GM12878 (cell line): ENCODE data around the gene RAMACL. TPM values are rescaled to one million over a fixed set of nuclear protein-coding genes. Genes with fewer than 3 reads are reported as not detected.

Source experiments
- ATAC-seq: fragments of 200-7000 bp; cut with Tn5 transposase; 3 replicates; pipeline ENCODE4 v1.9.1; 2020; ENCODE audit warnings: mild to moderate bottlenecking, moderate library complexity
- BruUV-seq: library from RNA; stranded (reverse); fragments of 400-500 nt; replicated peaks from 2 replicates; lab custom pipeline; 2021; lab: Mats Ljungman, UMichigan
- CTCF ChIA-PET: fragments of 300-600 bp; sonication (Branson Sonifier 250); formaldehyde crosslinking; extraction: SDS; loops from one replicate; lab custom pipeline; 2021; ENCODE audit warnings: inconsistent platforms; lab: Yijun Ruan, JAX
- POLR2A ChIA-PET: fragments of 350-600 bp; formaldehyde crosslinking; extraction: SDS; loops from one replicate; lab custom pipeline; 2021; ENCODE audit warnings: inconsistent platforms; lab: Charles Lee
- RAD21 ChIA-PET: fragments of 300-600 bp; sonication (Branson Sonifier 250); formaldehyde crosslinking; loops from one replicate; lab custom pipeline; 2023; ENCODE audit warnings: antibody characterized with exemption; ENCODE audit not compliant: unreplicated experiment; lab: Charles Lee
- SMC1A ChIA-PET: fragments of 300-600 bp; sonication (Branson Sonifier 250); formaldehyde crosslinking; loops from one replicate; lab custom pipeline; 2023; ENCODE audit not compliant: unreplicated experiment, uncharacterized antibody; lab: Charles Lee
- DNase-seq: peaks from one replicate; pipeline ENCODE4 v3.0.0-alpha.2; 2011; ENCODE audit warnings: low read depth, low spot score
- FAIRE-seq: peaks from 3 replicates; lab custom pipeline; 2011; peaks lifted over from hg19 to GRCh38; lab: Jason Lieb, UNC
- H2AFZ ChIP-seq: 2 replicates; pipeline ENCODE4 v1.6.0; 2011; ENCODE audit warnings: low read depth, low read length, control low read depth; ENCODE audit not compliant: control insufficient read depth
- H3K27ac ChIP-seq: 2 replicates; pipeline ENCODE4 v1.5.1; 2011; ENCODE audit warnings: control low read depth; ENCODE audit not compliant: control insufficient read depth, insufficient read depth
- H3K27me3 ChIP-seq, 2 experiments: replicated peaks in 1 of 2; 2 replicates each; pipeline versions ENCODE4 v1.6.0 to v1.6.1; 2011; ENCODE audit warnings: low read length in 1 of 2; ENCODE audit not compliant: control insufficient read depth in 2 of 2, insufficient read depth in 2 of 2
- H3K36me3 ChIP-seq, 2 experiments: 2 replicates each; pipeline ENCODE4 v1.5.1; 2011; ENCODE audit warnings: low read length in 1 of 2; ENCODE audit not compliant: control insufficient read depth in 2 of 2, insufficient read depth in 2 of 2
- H3K4me1 ChIP-seq: 2 replicates; pipeline ENCODE4 v1.6.1; 2011; ENCODE audit warnings: mild to moderate bottlenecking, low read length, moderate library complexity, mixed read lengths; ENCODE audit not compliant: control insufficient read depth, insufficient read depth
- H3K4me2 ChIP-seq: 2 replicates; pipeline ENCODE4 v1.6.0; 2011; ENCODE audit warnings: control low read depth; ENCODE audit not compliant: control insufficient read depth, insufficient read depth
- H3K4me3 ChIP-seq: fragments of 200-600 bp; sonication (generic); 2 replicates; pipeline ENCODE4 v1.5.1; 2016
- H3K79me2 ChIP-seq: 2 replicates; pipeline ENCODE4 v1.6.0; 2011; ENCODE audit warnings: low read length; ENCODE audit not compliant: control insufficient read depth, insufficient read depth
- H3K9ac ChIP-seq: 2 replicates; pipeline ENCODE4 v1.8.0; 2011; ENCODE audit warnings: low read length, control low read depth, mixed read lengths; ENCODE audit not compliant: control insufficient read depth, insufficient read depth
- H3K9me3 ChIP-seq: replicated peaks from 3 replicates; pipeline ENCODE4 v1.5.1; 2011; ENCODE audit warnings: mild to moderate bottlenecking, low read length; ENCODE audit not compliant: control insufficient read depth, insufficient read depth
- H4K20me1 ChIP-seq: 2 replicates; pipeline ENCODE4 v1.6.0; 2011; ENCODE audit not compliant: control insufficient read depth, insufficient read depth
- EGR1 ChIP-seq, 2 experiments: IDR thresholded peaks; 1 replicate in 1 of 2; 2 replicates in 1 of 2; pipeline ENCODE4 v1.6.1; 2011 to 2012; ENCODE audit warnings: low read depth in 2 of 2, low read length in 2 of 2, borderline replicate concordance in 1 of 2, mild to moderate bottlenecking in 1 of 2, moderate library complexity in 1 of 2
- GATAD2B ChIP-seq: fragments of 450-650 bp; conservative IDR thresholded peaks from 2 replicates; pipeline ENCODE4 v1.6.1; 2017; ENCODE audit warnings: low read depth, mild to moderate bottlenecking, moderate library complexity
- STAT3 ChIP-seq: IDR thresholded peaks from 2 replicates; pipeline ENCODE4 v1.6.1; 2011; ENCODE audit warnings: low read depth, low read length, improper control_type of control experiment
- WGBS: methylation state at CpG from one replicate; pipeline ENCODE4 v1.1.6; 2016; ENCODE audit warnings: low lambda C conversion rate; ENCODE audit not compliant: insufficient replicate concordance, insufficient coverage; ENCODE audit errors: missing lambda C conversion rate; 5-methylcytosine and 5-hydroxymethylcytosine counted together
- in situ Hi-C: fragments of 300-500 bp; cut with MboI; formaldehyde crosslinking; loops from 9 replicates; pipeline ENCODE4 v1.14.3; 2018; ENCODE audit warnings: mixed read lengths
- intact Hi-C: fragments of 100-400 bp; cut with micrococcal nuclease; formaldehyde crosslinking; loops from one replicate; pipeline ENCODE4 v1.14.2; 2022; ENCODE audit not compliant: unreplicated experiment
- polyA plus RNA-seq, 11 experiments: library from polyadenylated mRNA; depleted of rRNA in 4 of 11; unstranded in 6 of 11; stranded (reverse) in 5 of 11; fragments of >200 nt; fragmentation: Nextera tagmentation in 4 of 11; fragmentation: Illumina TruSeq in 1 of 11; extraction: Ambion mirVana in 4 of 11; extraction: Trizol in 1 of 11; gene quantifications; 1 replicate in 1 of 11; 2 replicates in 10 of 11; pipeline versions ENCODE4 v1.2.1 to v1.2.3, GENCODE V29; 2011 to 2016; ENCODE audit warnings: inconsistent platforms in 2 of 11, missing spikeins in 2 of 11, low read depth in 1 of 11
- total RNA-seq, 4 experiments: library from RNA; depleted of rRNA in 3 of 4; stranded (reverse); fragments of >200 nt in 3 of 4; fragmentation: Illumina TruSeq in 1 of 4; extraction: Trizol in 1 of 4; gene quantifications; 2 replicates each; pipeline versions ENCODE4 v1.2.1 to v1.2.3, GENCODE V29; 2013 to 2021
- TF ChIP-seq, protein P1 (sequence below): fragments of 450-650 bp; formaldehyde crosslinking; IDR thresholded peaks from 2 replicates; pipeline ENCODE4 v1.5.0; 2022; ENCODE audit warnings: mild to moderate bottlenecking, missing genetic modification characterization

The RAMACL gene
- total and polyA plus RNA-seq, 10 of the 15 experiments (the other 5 are each of a cell fraction or from before 2014, with no cell fraction given): 0.09 to 1.3 (median 0.31) TPM; not detected in 1

DNA sequence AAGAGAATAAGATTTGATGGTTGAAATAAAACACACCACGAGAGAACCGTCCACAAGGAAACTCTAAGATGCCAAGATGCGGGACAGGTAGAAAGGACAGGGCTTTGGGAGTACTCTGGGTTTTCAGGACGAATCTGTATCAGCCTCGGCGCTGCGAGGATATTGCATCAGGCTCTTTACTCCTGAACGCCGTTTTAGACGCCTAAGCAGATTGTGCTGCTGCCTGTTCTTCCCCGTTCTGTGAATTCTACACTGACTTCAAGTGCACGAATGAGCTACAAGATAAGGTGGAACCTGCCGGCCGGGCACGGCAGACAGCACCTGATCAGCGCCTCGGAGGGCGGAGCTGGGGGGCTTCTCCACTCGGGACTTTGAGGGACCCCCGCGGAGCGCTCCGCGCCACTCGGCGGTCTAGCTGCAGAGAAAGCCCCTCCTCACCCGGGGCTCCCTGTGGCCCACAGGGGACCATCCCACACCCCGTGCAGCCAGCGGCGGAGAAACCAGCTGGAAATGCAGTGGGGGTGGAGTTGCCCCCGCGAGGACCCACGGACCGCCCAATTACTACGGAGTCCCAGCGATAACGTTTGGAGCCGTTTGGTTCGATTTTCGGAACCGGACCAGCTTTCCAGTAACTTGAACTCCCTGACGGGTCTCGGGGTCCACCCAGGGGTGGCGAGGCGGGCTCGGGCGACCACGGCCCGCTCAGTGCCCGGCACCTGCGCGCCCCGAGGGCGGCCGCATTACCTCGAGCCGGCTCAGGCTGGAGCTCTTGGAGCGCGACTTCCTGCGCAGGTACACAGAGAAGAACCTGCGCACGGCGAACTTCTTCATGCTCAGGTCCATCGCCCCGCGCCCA, 39.9 kb upstream of the RAMACL start:
- ChIA-PET SMC1A (no interaction called here), RAD21 (no interaction called here), CTCF (no interaction called here), POLR2A (no interaction called here)
- Histone ChIP-seq H3K79me2 (no peaks in the 10 kb centered on the region; the same call in 1 of the 2 replicates), H3K27me3 (peaks cover 3 to 6% of the 10 kb centered on the region in 2 experiments; a peak in 2 of 4 replicates), H3K9ac (peak overlapping the region; percentile 54; the same call in 1 of the 2 replicates), H4K20me1 (no peaks in the 10 kb centered on the region), H3K4me3 (peak overlapping the region; percentile 69; the same call in 1 of the 2 replicates), H3K4me1 (peaks cover 17% of the 10 kb centered on the region), H3K36me3 (no peaks in the 10 kb centered on the region), H3K9me3 (no peaks in the 10 kb centered on the region), H3K27ac (no peak overlapping the region), H2AFZ (peak overlapping the region; percentile 66), H3K4me2 (peak overlapping the region; percentile 97)
- intact Hi-C loops: loop anchor here (2.0 kb wide), 1 partner anchor 38 kb away; no protein-coding TSS in a partner anchor
- ATAC-seq (no peak), DNase-seq (no peak), FAIRE-seq (no peak)
- in situ Hi-C loops: no loop called here
- 10% methylated on average over 58 of the region's 66 CpGs for WGBS
- no peak for TF ChIP-seq STAT3
- no peak for TF ChIP-seq EGR1 (IDR thresholded peaks at IDR 0.05; ENCODE audit: borderline replicate concordance in 1 of 2, low read depth in 2 of 2, low read length in 2 of 2)
- 0 out of 2 replicates have a peak, but pooled peaks have one; percentile 58 for TF ChIP-seq GATAD2B
- TF ChIP-seq, protein P1, sequence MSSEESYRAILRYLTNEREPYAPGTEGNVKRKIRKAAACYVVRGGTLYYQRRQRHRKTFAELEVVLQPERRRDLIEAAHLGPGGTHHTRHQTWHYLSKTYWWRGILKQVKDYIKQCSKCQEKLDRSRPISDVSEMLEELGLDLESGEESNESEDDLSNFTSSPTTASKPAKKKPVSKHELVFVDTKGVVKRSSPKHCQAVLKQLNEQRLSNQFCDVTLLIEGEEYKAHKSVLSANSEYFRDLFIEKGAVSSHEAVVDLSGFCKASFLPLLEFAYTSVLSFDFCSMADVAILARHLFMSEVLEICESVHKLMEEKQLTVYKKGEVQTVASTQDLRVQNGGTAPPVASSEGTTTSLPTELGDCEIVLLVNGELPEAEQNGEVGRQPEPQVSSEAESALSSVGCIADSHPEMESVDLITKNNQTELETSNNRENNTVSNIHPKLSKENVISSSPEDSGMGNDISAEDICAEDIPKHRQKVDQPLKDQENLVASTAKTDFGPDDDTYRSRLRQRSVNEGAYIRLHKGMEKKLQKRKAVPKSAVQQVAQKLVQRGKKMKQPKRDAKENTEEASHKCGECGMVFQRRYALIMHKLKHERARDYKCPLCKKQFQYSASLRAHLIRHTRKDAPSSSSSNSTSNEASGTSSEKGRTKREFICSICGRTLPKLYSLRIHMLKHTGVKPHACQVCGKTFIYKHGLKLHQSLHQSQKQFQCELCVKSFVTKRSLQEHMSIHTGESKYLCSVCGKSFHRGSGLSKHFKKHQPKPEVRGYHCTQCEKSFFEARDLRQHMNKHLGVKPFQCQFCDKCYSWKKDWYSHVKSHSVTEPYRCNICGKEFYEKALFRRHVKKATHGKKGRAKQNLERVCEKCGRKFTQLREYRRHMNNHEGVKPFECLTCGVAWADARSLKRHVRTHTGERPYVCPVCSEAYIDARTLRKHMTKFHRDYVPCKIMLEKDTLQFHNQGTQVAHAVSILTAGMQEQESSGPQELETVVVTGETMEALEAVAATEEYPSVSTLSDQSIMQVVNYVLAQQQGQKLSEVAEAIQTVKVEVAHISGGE (CRISPR knock-in tag): no peak
- no TSS peak for BruUV-seq
